GM12872 (cell line): Measurements from ENCODE around the gene TTC39A.

ENCODE experiments used
- TF ChIP-seq, protein P1 (sequence below): IDR thresholded peaks from 3 replicates; pipeline ENCODE4 v1.5.1; 2011; ENCODE audit warnings: low read depth, mild to moderate bottlenecking, low read length, moderate library complexity; ENCODE audit not compliant: insufficient read depth

TTC39A gene

DNA sequence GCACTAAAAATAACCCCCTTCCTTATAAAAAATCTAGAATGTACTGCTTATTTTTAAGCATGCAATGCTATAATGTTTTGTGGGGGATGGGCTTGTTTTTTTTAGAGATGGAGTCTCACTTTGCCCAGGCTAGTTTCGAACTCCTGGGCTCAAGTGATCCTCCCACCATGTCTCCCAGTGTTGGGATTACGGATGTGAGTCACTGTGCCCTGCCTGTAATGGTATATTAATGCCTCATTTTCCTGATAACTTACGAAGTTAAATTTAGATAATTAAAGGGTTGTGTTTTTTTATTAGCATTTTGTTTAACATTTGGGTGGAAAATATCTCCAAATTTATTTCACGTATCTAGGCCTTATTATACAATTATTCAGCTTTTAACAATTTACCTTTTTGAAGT is 87.8 kb downstream of the TTC39A start:
- TF ChIP-seq, protein P1, sequence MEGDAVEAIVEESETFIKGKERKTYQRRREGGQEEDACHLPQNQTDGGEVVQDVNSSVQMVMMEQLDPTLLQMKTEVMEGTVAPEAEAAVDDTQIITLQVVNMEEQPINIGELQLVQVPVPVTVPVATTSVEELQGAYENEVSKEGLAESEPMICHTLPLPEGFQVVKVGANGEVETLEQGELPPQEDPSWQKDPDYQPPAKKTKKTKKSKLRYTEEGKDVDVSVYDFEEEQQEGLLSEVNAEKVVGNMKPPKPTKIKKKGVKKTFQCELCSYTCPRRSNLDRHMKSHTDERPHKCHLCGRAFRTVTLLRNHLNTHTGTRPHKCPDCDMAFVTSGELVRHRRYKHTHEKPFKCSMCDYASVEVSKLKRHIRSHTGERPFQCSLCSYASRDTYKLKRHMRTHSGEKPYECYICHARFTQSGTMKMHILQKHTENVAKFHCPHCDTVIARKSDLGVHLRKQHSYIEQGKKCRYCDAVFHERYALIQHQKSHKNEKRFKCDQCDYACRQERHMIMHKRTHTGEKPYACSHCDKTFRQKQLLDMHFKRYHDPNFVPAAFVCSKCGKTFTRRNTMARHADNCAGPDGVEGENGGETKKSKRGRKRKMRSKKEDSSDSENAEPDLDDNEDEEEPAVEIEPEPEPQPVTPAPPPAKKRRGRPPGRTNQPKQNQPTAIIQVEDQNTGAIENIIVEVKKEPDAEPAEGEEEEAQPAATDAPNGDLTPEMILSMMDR, result no peak

DNA sequence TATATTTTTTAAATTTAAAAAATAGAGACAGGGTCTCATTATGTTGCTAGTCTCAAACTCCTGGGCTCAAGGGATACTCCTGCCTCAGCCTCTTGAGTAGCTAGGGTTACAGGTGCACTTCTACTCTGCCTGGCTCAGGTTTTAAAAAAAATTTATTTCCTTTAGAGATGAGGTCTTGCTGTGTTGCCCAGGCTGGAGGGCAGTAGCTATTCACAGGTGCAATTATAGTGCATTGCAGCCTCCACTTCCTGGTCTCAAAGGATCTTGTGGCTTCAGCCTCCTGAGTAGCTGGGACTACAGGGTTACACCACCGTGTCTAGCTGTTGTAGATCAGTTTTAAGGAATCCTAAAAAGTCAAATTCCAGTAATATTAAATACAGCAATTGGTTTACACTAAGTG is 89.2 kb downstream of the TTC39A start:
- TF ChIP-seq, protein P1, result no peak

DNA sequence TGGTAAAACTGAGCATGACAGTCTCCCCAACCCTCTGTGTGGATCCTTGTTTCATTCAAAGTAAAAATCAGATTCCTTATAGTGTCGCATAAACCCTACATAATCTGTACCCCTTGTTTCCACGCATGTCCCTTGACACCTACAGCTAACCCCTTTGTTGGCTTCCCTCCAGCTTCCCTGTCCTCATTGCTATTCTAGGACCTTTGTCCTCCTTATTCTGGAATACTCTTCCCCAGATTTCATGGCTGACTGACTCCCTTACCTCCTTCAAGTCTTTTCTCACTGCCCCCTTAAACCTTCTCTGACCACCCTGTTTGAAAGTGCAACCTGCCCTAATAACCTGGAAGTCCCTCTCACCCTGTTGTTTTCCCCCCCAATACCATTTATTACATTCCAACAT is 90.3 kb downstream of the TTC39A start:
- TF ChIP-seq, protein P1, result no peak

DNA sequence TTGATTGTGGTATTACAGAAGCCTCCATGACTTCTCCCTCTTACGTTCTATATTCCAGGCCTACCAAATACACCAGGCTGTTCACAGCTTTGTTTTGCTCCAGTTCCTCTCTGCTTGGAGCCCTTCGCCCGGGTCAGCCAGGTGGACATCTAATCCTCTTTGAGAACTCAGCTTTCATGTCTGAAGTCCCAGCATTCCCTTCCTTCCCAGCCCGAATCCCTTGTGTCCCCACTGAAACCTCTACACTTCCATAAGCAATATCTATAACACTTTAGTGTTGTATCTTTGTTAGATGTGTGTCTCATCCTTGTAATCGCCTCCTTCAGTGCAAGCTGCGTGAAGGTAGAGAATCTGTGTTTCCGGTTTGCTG is 92.3 kb downstream of the TTC39A start:
- TF ChIP-seq, protein P1, result no peak

DNA sequence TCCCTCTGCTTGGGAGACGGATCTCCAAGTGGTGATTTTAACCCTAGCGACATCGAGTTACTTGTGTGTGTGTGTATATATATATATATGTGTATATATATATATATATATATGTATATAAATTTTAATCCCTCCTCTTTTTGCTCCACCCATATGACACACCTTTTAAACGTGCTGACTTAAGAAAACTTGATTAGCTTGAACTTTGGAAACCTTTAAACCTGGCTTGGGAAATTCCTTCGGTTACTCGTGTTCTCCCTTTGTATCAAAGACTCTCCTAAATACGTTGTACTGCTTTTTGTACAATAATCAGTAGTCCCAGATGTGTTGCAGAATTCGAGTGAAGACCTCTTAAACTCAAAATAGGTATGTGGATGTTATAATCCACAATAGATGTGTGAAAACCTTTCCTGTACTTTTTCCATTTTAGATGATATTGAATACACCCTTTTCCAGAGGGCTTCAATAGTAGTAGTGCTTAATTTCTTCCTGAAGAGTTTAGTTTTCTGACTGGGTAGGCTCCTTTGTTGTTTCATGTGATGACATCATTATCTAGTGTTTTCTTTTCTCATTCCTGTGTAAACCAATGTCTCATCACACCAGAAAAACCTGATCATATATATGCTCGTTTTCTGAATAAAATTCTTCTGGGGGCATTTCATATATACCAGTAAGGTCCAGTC is 92.9 kb downstream of the TTC39A start:
- TF ChIP-seq, protein P1, result no peak
